Heart right ventricle (tissue), 16 donors: ENCODE results near the gene NUP214. TPM values are rescaled to one million over a fixed set of nuclear protein-coding genes. Genes with fewer than 3 reads are reported as not detected.
A peak's percentile ranks its signal among the peaks of the same experiment; 100 is the strongest.

ENCODE experiments used
- ATAC-seq, 8 donors: fragments of 200-7000 bp; cut with Tn5 transposase; one replicate each; pipeline ENCODE4 v1.9.1; 2020; ENCODE audit warnings: mild to moderate bottlenecking in 8 of 8, moderate library complexity in 8 of 8, moderate number of reproducible peaks in 1 of 8
- DNase-seq, 2 donors: peaks; one replicate each; pipeline ENCODE4 v3.0.0-alpha.2; 2020
- H3K27ac ChIP-seq, 10 donors: fragments of 200-600 bp; sonication (generic) in 2 of 10; one replicate each; pipeline versions ENCODE4 v1.5.0 to v1.8.0; 2020 to 2022; ENCODE audit warnings: mild to moderate bottlenecking in 3 of 10
- H3K27me3 ChIP-seq, 7 donors: fragments of 200-600 bp; one replicate each; pipeline ENCODE4 v1.8.0; 2021 to 2022; ENCODE audit warnings: mild to moderate bottlenecking in 2 of 7
- H3K36me3 ChIP-seq, 9 donors: fragments of 200-600 bp; sonication (generic) in 1 of 9; one replicate each; pipeline versions ENCODE4 v1.5.0 to v1.8.0; 2020 to 2022; ENCODE audit warnings: mild to moderate bottlenecking in 2 of 9
- H3K4me1 ChIP-seq, 9 donors: fragments of 200-600 bp; sonication (generic) in 1 of 9; one replicate each; pipeline versions ENCODE4 v1.5.0 to v1.8.0; 2020 to 2022; ENCODE audit warnings: mild to moderate bottlenecking in 4 of 9
- H3K4me3 ChIP-seq, 10 donors: fragments of 200-600 bp; sonication (generic) in 2 of 10; one replicate each; pipeline versions ENCODE4 v1.5.0 to v1.8.0; 2020 to 2022; ENCODE audit warnings: mild to moderate bottlenecking in 7 of 10, moderate library complexity in 2 of 10
- H3K9me3 ChIP-seq, 11 donors: fragments of 200-600 bp in 10 of 11; sonication (generic) in 2 of 11; one replicate each; pipeline versions ENCODE4 v1.5.0 to v1.8.0; 2013 to 2022; ENCODE audit warnings: mild to moderate bottlenecking in 2 of 11, control low read depth in 1 of 11, moderate library complexity in 1 of 11
- CTCF ChIP-seq, 9 donors: fragments of 200-600 bp; sonication (generic) in 2 of 9; IDR thresholded peaks; one replicate each; pipeline versions ENCODE4 v1.5.0 to v1.8.0; 2021 to 2022; ENCODE audit warnings: antibody characterized with exemption in 9 of 9, mild to moderate bottlenecking in 5 of 9, moderate library complexity in 1 of 9
- WGBS, 2 donors: extraction: QIAGEN DNeasy Blood & Tissue Kit; methylation state at CpG; one replicate each; pipeline ENCODE4 v1.1.7; 2013; ENCODE audit warnings: inconsistent platforms in 1 of 2; 5-methylcytosine and 5-hydroxymethylcytosine counted together
- intact Hi-C, 10 donors: fragments of 100-400 bp; cut with DNase I; formaldehyde crosslinking; loops; one replicate each; pipeline versions ENCODE4 v1.11.1 to v1.14.2; 2022
- polyA plus RNA-seq, 2 donors: library from polyadenylated mRNA; stranded (reverse); fragments of 200-250 nt; gene quantifications; one replicate each; pipeline ENCODE4 v1.2.3, GENCODE V29; 2013
- total RNA-seq, 10 donors: library from RNA; stranded (reverse); fragmentation: NEBNext Ultra II Directional in 3 of 10; extraction: Animal tissue kit (Norgen Biotek cat#: 25700) in 3 of 10; gene quantifications; one replicate each; pipeline versions ENCODE4 v1.2.1 to v1.2.4, GENCODE V29; 2021 to 2023
- donor health status: Arrhythmogenic right ventricular cardiomyopathy.
- donor health status: ischemic (EF 13 %, LVEDD 7.1; RV severe dilation, severe dysfunction).
- donor health status: healthy with polysubstance abuse.
- donor health status: DM: no; HTN: yes; CAD: no.
- donor health status: DM: no; HTN: no; CAD: no.
- donor health status: ischemic (EF 25% LVEDD 6.9; RV normal size, moderate dysfunction).
- donor health status: ischemic (EF 25% LVEDD 5.7; RV mildly dilated, moderate dysfunction).
- donor health status: healthy.
- donor health status: DM: yes; HTN: yes; CAD: no.
- donor health status: Ischemic cardiomyopathy.
- donor health status: ischemic (EF 35%, LVEDD 5.7; RV mildly dilated, moderate dysfunction).
- donor health status: nonischemic (EF 11% LVEDD 7.7; RV severe dilation, severe dysfunction).
- donor health status: DM: yes; HTN: yes; CAD: no.
- donor health status: PGD.
- donor health status: ischemic (EF 29% LVEDD 5.4; RV normal size, mild dysfunction).
- donor health status: nonischemic (EF 23%, LVEDD 6.1; RV moderate dilation, normal function).

The NUP214 gene
- total and polyA plus RNA-seq, 12 donors, result 13.8 to 27.1 (median 22.9) TPM

GRCh38 chr9:131092030-131092429, 33.4 kb upstream of the NUP214 start:
- no peak overlapping the region for H3K27ac ChIP-seq
- TF ChIP-seq CTCF (IDR thresholded peaks at IDR 0.05), result no peak

GRCh38 chr9:131092548-131093440, 32.6 kb upstream of the NUP214 start:
- Histone ChIP-seq H3K9me3 (no peaks in the 10 kb centered on the region), H3K27ac (no peak overlapping the region), H3K36me3 (no peaks in the 10 kb centered on the region), H3K4me1 (peaks cover 3 to 24% (median 15%) of the 10 kb centered on the region in 9 donors), H3K27me3 (peaks cover 0 to 50% (median 37%) of the 10 kb centered on the region in 7 donors), H3K4me3 (no peak overlapping the region)
- intact Hi-C loops, result no loop called here
- TF ChIP-seq CTCF (IDR thresholded peaks at IDR 0.05), result no peak
- WGBS, 2 donors, result 80 to 82% methylated on average over 24 of the region's 24 CpGs
- ATAC-seq (no peak), DNase-seq (no peak)

More at GRCh38 chr9:131092030-131092429, 33.4 kb upstream of the NUP214 start:
- peaks cover 0 to 44% (median 31%) of the 10 kb centered on the region in 7 donors for H3K27me3 ChIP-seq
- intact Hi-C loops, result no loop called here
- ATAC-seq, result no peak
- peaks cover 3 to 16% (median 10%) of the 10 kb centered on the region in 9 donors for H3K4me1 ChIP-seq
- 85 to 94% methylated on average over 6 of the region's 6 CpGs for WGBS, 2 donors
- H3K4me3 ChIP-seq, result no peak overlapping the region
- H3K36me3 ChIP-seq, result no peaks in the 10 kb centered on the region
- no peaks in the 10 kb centered on the region for H3K9me3 ChIP-seq
- no peak for DNase-seq

GRCh38 chr9:131094015-131094414, 31.4 kb upstream of the NUP214 start:
- Histone ChIP-seq H3K27ac (no peak overlapping the region), H3K27me3 (peaks cover 0 to 52% (median 37%) of the 10 kb centered on the region in 7 donors), H3K4me1 (peaks cover 6 to 36% (median 24%) of the 10 kb centered on the region in 9 donors), H3K9me3 (no peaks in the 10 kb centered on the region), H3K4me3 (no peak overlapping the region), H3K36me3 (no peaks in the 10 kb centered on the region)
- no peak for TF ChIP-seq CTCF (IDR thresholded peaks at IDR 0.05)
- WGBS, 2 donors, result 88 to 91% methylated on average over 5 of the region's 5 CpGs
- no peak for ATAC-seq
- DNase-seq, result no peak
- intact Hi-C loops, result no loop called here

GRCh38 chr9:131094622-131095021, 30.8 kb upstream of the NUP214 start:
- DNase-seq (peak; percentile 15 to 63), ATAC-seq (peak in 7 of 8 donors; percentile 6 to 63 (median 39))
- intact Hi-C loops, result no loop called here
- peaks cover 6 to 40% (median 25%) of the 10 kb centered on the region in 9 donors for H3K4me1 ChIP-seq
- 45 to 52% methylated on average over 12 of the region's 12 CpGs for WGBS, 2 donors
- no peaks in the 10 kb centered on the region for H3K9me3 ChIP-seq
- peaks cover 0 to 52% (median 37%) of the 10 kb centered on the region in 7 donors for H3K27me3 ChIP-seq
- H3K4me3 ChIP-seq, result no peak overlapping the region
- TF ChIP-seq CTCF (IDR thresholded peaks at IDR 0.05), result no peak
- peak overlapping the region in 1 of 10 donors; percentile 81 for H3K27ac ChIP-seq
- no peaks in the 10 kb centered on the region for H3K36me3 ChIP-seq
